Neural cell (in vitro differentiated cells): ENCODE data around the gene OAT. TPM values are rescaled to one million over a fixed set of nuclear protein-coding genes. Genes with fewer than 3 reads are reported as not detected.

Source experiments
- H2AFZ ChIP-seq: fragments of 200-600, 300-800 bp; sonication (generic), shearing (Covaris generic); 2 replicates; pipeline ENCODE4 v1.6.0; 2014; ENCODE audit warnings: low read depth, mild to moderate bottlenecking, antibody characterized with exemption, low read length, moderate library complexity
- H3F3A ChIP-seq: fragments of 200-600 bp; shearing (Covaris generic); 2 replicates; pipeline ENCODE4 v1.6.1; 2016; ENCODE audit warnings: mild to moderate bottlenecking, moderate library complexity, mixed read lengths, antibody characterized with exemption, low read length; ENCODE audit not compliant: insufficient read depth, poor library complexity, severe bottlenecking
- H3K27ac ChIP-seq: fragments of 200-600, 300-800 bp; sonication (generic), shearing (Covaris generic); 2 replicates; pipeline ENCODE4 v1.5.1; 2014; ENCODE audit warnings: mild to moderate bottlenecking, low read length, moderate library complexity
- H3K27me3 ChIP-seq: fragments of 300-800, 200-600 bp; sonication (generic), shearing (Covaris generic); 2 replicates; pipeline ENCODE4 v1.6.0; 2014; ENCODE audit warnings: mild to moderate bottlenecking, low read depth, low read length, moderate library complexity; ENCODE audit not compliant: insufficient read depth
- H3K36me3 ChIP-seq: fragments of 300-800, 200-600 bp; sonication (generic), shearing (Covaris generic); 2 replicates; pipeline ENCODE4 v1.5.1; 2014; ENCODE audit warnings: mild to moderate bottlenecking, antibody characterized with exemption, low read length, moderate library complexity; ENCODE audit not compliant: insufficient read depth
- H3K4me2 ChIP-seq: fragments of 300-800, 200-600 bp; sonication (generic), shearing (Covaris generic); 2 replicates; pipeline ENCODE4 v1.6.0; 2014; ENCODE audit warnings: mild to moderate bottlenecking, low read length
- H3K4me3 ChIP-seq: fragments of 300-800, 200-600 bp; sonication (generic), shearing (Covaris generic); 2 replicates; pipeline ENCODE4 v1.5.1; 2014; ENCODE audit warnings: mild to moderate bottlenecking, low read length, moderate library complexity
- H3K79me2 ChIP-seq: fragments of 200-600 bp; shearing (Covaris generic); replicated peaks from 2 replicates; pipeline ENCODE4 v1.6.0; 2014; ENCODE audit warnings: mild to moderate bottlenecking, low read length, moderate library complexity; ENCODE audit not compliant: insufficient read depth
- H3K9ac ChIP-seq: fragments of 300-800, 200-600 bp; sonication (generic), shearing (Covaris generic); 2 replicates; pipeline ENCODE4 v1.6.1; 2016; ENCODE audit warnings: mild to moderate bottlenecking, low read length, mixed read lengths
- H3K9me2 ChIP-seq: fragments of 200-600 bp; shearing (Covaris generic); 2 replicates; pipeline ENCODE4 v1.6.1; 2016; ENCODE audit warnings: mild to moderate bottlenecking, low read length, mixed read lengths; ENCODE audit not compliant: insufficient read depth
- H3K9me3 ChIP-seq: fragments of 200-600, 300-800 bp; sonication (generic), shearing (Covaris generic); 2 replicates; pipeline ENCODE4 v1.6.1; 2016; ENCODE audit warnings: mild to moderate bottlenecking, mixed run types, low read length, moderate library complexity, mixed read lengths
- H4K20me1 ChIP-seq: fragments of 200-600 bp; shearing (Covaris generic); 2 replicates; pipeline ENCODE4 v1.6.1; 2016; ENCODE audit warnings: mild to moderate bottlenecking, mixed run types; ENCODE audit not compliant: insufficient read depth
- EP300 ChIP-seq: fragments of 450-650 bp; conservative IDR thresholded peaks from 2 replicates; pipeline ENCODE4 v1.6.1; 2014; ENCODE audit warnings: antibody characterized with exemption, mild to moderate bottlenecking, moderate library complexity; ENCODE audit not compliant: poor library complexity, severe bottlenecking
- EZH2 ChIP-seq: fragments of 200-600, 300-800 bp; shearing (Covaris generic), sonication (generic); IDR thresholded peaks from 2 replicates; pipeline ENCODE4 v1.6.1; 2014; ENCODE audit warnings: antibody characterized with exemption, low read length, borderline replicate concordance, mild to moderate bottlenecking; ENCODE audit not compliant: insufficient read depth, poor library complexity, severe bottlenecking
- MXI1 ChIP-seq: fragments of 450-650 bp; conservative IDR thresholded peaks from 2 replicates; pipeline ENCODE4 v1.6.1; 2014; ENCODE audit warnings: antibody characterized with exemption, mild to moderate bottlenecking; ENCODE audit not compliant: poor library complexity, severe bottlenecking
- POLR2AphosphoS5 ChIP-seq: IDR thresholded peaks from 2 replicates; pipeline ENCODE4 v1.6.1; 2012
- RAD21 ChIP-seq: fragments of 450-650 bp; conservative IDR thresholded peaks from 2 replicates; pipeline ENCODE4 v1.6.1; 2014; ENCODE audit warnings: antibody characterized with exemption, mild to moderate bottlenecking, moderate library complexity
- SMC3 ChIP-seq: fragments of 450-650 bp; conservative IDR thresholded peaks from 2 replicates; pipeline ENCODE4 v1.6.1; 2014; ENCODE audit warnings: antibody characterized with exemption, mild to moderate bottlenecking, moderate library complexity; ENCODE audit not compliant: poor library complexity
- TAF1 ChIP-seq: IDR thresholded peaks from 2 replicates; pipeline ENCODE4 v1.6.1; 2012; ENCODE audit warnings: low read depth
- polyA plus RNA-seq: library from polyadenylated mRNA; depleted of rRNA; stranded (reverse); fragments of >200 nt; gene quantifications from 2 replicates; pipeline ENCODE4 v1.2.3, GENCODE V29; 2014
- TF ChIP-seq, protein P1 (sequence below): fragments of 450-650 bp; IDR thresholded peaks from 2 replicates; pipeline ENCODE4 v1.5.1; 2014; ENCODE audit warnings: antibody characterized with exemption, mild to moderate bottlenecking, moderate library complexity; ENCODE audit not compliant: poor library complexity, severe bottlenecking
- TF ChIP-seq, protein P2 (sequence below): IDR thresholded peaks from 2 replicates; pipeline ENCODE4 v1.6.1; 2012; ENCODE audit warnings: borderline replicate concordance

The OAT gene
- polyA plus RNA-seq, 1 donor from 2014 or later: 132 TPM

DNA sequence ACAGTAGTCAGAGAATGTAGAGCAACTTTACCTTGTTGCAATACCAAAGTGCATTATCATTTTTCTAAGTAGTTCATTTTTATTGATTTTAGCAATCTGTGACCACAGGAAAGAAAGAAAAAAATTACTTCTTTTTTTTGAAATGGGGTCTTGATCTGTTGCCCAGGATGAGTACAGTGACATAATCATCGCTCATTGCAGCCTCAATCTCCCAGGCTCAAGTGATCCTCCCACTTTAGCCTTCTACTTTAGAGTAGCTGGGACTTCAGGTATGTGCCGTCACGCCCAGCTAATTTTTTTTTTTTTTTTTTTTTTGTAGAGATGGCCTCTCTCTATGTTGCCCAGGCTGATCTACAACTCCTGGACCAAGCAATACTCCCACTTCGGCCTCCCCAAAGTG lies 11.4 kb upstream of the OAT start:
- H4K20me1 ChIP-seq: no peaks in the 10 kb centered on the region
- H2AFZ ChIP-seq: no peak overlapping the region
- no peaks in the 10 kb centered on the region for H3K36me3 ChIP-seq
- H3F3A ChIP-seq: no peaks in the 10 kb centered on the region
- H3K27ac ChIP-seq: no peak overlapping the region
- H3K9me2 ChIP-seq: no peaks in the 10 kb centered on the region
- H3K79me2 ChIP-seq: no peaks in the 10 kb centered on the region
- no peaks in the 10 kb centered on the region for H3K27me3 ChIP-seq
- H3K4me2 ChIP-seq: no peak overlapping the region
- TF ChIP-seq EP300: no peak
- TF ChIP-seq MXI1: no peak
- TF ChIP-seq, protein P1, sequence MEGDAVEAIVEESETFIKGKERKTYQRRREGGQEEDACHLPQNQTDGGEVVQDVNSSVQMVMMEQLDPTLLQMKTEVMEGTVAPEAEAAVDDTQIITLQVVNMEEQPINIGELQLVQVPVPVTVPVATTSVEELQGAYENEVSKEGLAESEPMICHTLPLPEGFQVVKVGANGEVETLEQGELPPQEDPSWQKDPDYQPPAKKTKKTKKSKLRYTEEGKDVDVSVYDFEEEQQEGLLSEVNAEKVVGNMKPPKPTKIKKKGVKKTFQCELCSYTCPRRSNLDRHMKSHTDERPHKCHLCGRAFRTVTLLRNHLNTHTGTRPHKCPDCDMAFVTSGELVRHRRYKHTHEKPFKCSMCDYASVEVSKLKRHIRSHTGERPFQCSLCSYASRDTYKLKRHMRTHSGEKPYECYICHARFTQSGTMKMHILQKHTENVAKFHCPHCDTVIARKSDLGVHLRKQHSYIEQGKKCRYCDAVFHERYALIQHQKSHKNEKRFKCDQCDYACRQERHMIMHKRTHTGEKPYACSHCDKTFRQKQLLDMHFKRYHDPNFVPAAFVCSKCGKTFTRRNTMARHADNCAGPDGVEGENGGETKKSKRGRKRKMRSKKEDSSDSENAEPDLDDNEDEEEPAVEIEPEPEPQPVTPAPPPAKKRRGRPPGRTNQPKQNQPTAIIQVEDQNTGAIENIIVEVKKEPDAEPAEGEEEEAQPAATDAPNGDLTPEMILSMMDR: no peak
- no peak for TF ChIP-seq TAF1
- no peak for TF ChIP-seq SMC3
- no peak for TF ChIP-seq RAD21
- no peak for TF ChIP-seq EZH2
- TF ChIP-seq POLR2AphosphoS5: no peak
- TF ChIP-seq, protein P2, sequence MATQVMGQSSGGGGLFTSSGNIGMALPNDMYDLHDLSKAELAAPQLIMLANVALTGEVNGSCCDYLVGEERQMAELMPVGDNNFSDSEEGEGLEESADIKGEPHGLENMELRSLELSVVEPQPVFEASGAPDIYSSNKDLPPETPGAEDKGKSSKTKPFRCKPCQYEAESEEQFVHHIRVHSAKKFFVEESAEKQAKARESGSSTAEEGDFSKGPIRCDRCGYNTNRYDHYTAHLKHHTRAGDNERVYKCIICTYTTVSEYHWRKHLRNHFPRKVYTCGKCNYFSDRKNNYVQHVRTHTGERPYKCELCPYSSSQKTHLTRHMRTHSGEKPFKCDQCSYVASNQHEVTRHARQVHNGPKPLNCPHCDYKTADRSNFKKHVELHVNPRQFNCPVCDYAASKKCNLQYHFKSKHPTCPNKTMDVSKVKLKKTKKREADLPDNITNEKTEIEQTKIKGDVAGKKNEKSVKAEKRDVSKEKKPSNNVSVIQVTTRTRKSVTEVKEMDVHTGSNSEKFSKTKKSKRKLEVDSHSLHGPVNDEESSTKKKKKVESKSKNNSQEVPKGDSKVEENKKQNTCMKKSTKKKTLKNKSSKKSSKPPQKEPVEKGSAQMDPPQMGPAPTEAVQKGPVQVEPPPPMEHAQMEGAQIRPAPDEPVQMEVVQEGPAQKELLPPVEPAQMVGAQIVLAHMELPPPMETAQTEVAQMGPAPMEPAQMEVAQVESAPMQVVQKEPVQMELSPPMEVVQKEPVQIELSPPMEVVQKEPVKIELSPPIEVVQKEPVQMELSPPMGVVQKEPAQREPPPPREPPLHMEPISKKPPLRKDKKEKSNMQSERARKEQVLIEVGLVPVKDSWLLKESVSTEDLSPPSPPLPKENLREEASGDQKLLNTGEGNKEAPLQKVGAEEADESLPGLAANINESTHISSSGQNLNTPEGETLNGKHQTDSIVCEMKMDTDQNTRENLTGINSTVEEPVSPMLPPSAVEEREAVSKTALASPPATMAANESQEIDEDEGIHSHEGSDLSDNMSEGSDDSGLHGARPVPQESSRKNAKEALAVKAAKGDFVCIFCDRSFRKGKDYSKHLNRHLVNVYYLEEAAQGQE: no peak
- H3K4me3 ChIP-seq: no peak overlapping the region
- H3K9me3 ChIP-seq: no peaks in the 10 kb centered on the region
- no peak overlapping the region for H3K9ac ChIP-seq

- H3K79me2 ChIP-seq: no peaks in the 10 kb centered on the region
- H4K20me1 ChIP-seq: no peaks in the 10 kb centered on the region
- no peaks in the 10 kb centered on the region for H3F3A ChIP-seq
- H3K4me3 ChIP-seq: no peak overlapping the region
- TF ChIP-seq TAF1 (no peak), RAD21 (no peak), SMC3 (no peak)
- no peak overlapping the region for H3K27ac ChIP-seq
- H3K9ac ChIP-seq: no peak overlapping the region
- H3K9me2 ChIP-seq: no peaks in the 10 kb centered on the region
- no peaks in the 10 kb centered on the region for H3K36me3 ChIP-seq
- no peaks in the 10 kb centered on the region for H3K27me3 ChIP-seq
- no peak overlapping the region for H3K4me2 ChIP-seq
- H2AFZ ChIP-seq: no peak overlapping the region
- no peaks in the 10 kb centered on the region for H3K9me3 ChIP-seq
These were observed 10.9 kb upstream of the OAT start for GRCh38 chr10:124429576-124429975.

GRCh38 chr10:124428207-124428777 lies 9.6 kb upstream of the OAT start:
- no peak overlapping the region for H3K4me3 ChIP-seq
- no peaks in the 10 kb centered on the region for H3K9me3 ChIP-seq
- H3K36me3 ChIP-seq: no peaks in the 10 kb centered on the region
- H3F3A ChIP-seq: no peaks in the 10 kb centered on the region
- no peak overlapping the region for H3K27ac ChIP-seq
- no peaks in the 10 kb centered on the region for H3K79me2 ChIP-seq
- no peak overlapping the region for H2AFZ ChIP-seq
- TF ChIP-seq POLR2AphosphoS5: no peak
- TF ChIP-seq RAD21: no peak
- TF ChIP-seq, protein P2: no peak
- TF ChIP-seq SMC3: no peak
- no peak for TF ChIP-seq TAF1
- no peak for TF ChIP-seq MXI1
- no peak for TF ChIP-seq EZH2
- TF ChIP-seq, protein P1: no peak
- TF ChIP-seq EP300: no peak
- no peaks in the 10 kb centered on the region for H3K27me3 ChIP-seq
- no peak overlapping the region for H3K9ac ChIP-seq
- no peaks in the 10 kb centered on the region for H4K20me1 ChIP-seq
- no peaks in the 10 kb centered on the region for H3K9me2 ChIP-seq
- H3K4me2 ChIP-seq: no peak overlapping the region
